Measurements from ENCODE around the gene MORN3.

The MORN3 gene

GRCh38 chr12:121713793-121714192 is 44.3 kb upstream of the MORN3 start:
- Histone ChIP-seq H3K27ac (no peak overlapping the region), H2AFZ (ENCODE audit: low read depth) (no peak overlapping the region), H3K4me1 (ENCODE audit: low read depth, poor library complexity, severe bottlenecking) (peaks cover 9% of the 10 kb centered on the region)

GRCh38 chr12:121713257-121713777 is 43.9 kb upstream of the MORN3 start:
- peak overlapping the region; percentile 88 for H2AFZ ChIP-seq (ENCODE audit: low read depth)

More at GRCh38 chr12:121713793-121714192, 44.3 kb upstream of the MORN3 start:
- no peak overlapping the region for H3K4me3 ChIP-seq (IDR thresholded peaks at IDR 0.05; ENCODE audit: insufficient read depth, low read depth, low read length)
- H3K36me3 ChIP-seq (ENCODE audit: insufficient read depth) = no peaks in the 10 kb centered on the region
- H4K20me1 ChIP-seq (ENCODE audit: insufficient read depth) = no peaks in the 10 kb centered on the region
- no peak for TF ChIP-seq CTCF (conservative IDR thresholded peaks at IDR 0.05; ENCODE audit: low read depth, low read length)
- H3K27me3 ChIP-seq (ENCODE audit: insufficient read depth, low read depth) = no peaks in the 10 kb centered on the region
- H3K4me2 ChIP-seq = peak overlapping the region; percentile 57; the same call in 1 of the 2 replicates
- no peaks in the 10 kb centered on the region for H3K79me2 ChIP-seq (ENCODE audit: insufficient read depth, low read depth)
- no peak overlapping the region for H3K9ac ChIP-seq

GRCh38 chr12:121712461-121713256 is 43.2 kb upstream of the MORN3 start, which contains the start of gene TMEM120B:
Gene TMEM120B, plus strand, starts transcription at chr12:121712752. Its CDS starts 144 bp downstream, at chr12:121712896.
- Histone ChIP-seq H3K36me3 (ENCODE audit: insufficient read depth) (no peaks in the 10 kb centered on the region), H3K79me2 (ENCODE audit: insufficient read depth, low read depth) (no peaks in the 10 kb centered on the region), H4K20me1 (ENCODE audit: insufficient read depth) (no peaks in the 10 kb centered on the region), H3K4me2 (peak within 1 kb of the TSS; percentile 78), H2AFZ (ENCODE audit: low read depth) (peak within 1 kb of the TSS; percentile 88), H3K9ac (peak within 1 kb of the TSS; percentile 58; the same call in 1 of the 2 replicates), H3K4me3 (IDR thresholded peaks at IDR 0.05; ENCODE audit: insufficient read depth, low read depth, low read length) (no peak within 1 kb of the TSS), H3K27ac (no peak within 1 kb of the TSS; the same call in 1 of the 2 replicates), H3K4me1 (ENCODE audit: low read depth, poor library complexity, severe bottlenecking) (peaks cover 3% of the 10 kb centered on the region), H3K27me3 (ENCODE audit: insufficient read depth, low read depth) (no peaks in the 10 kb centered on the region)
- TF ChIP-seq CTCF (conservative IDR thresholded peaks at IDR 0.05; ENCODE audit: low read depth, low read length) = no peak

More at GRCh38 chr12:121713257-121713777, 43.9 kb upstream of the MORN3 start:
- Histone ChIP-seq H3K4me3 (IDR thresholded peaks at IDR 0.05; ENCODE audit: insufficient read depth, low read depth, low read length) (no peak overlapping the region), H3K36me3 (ENCODE audit: insufficient read depth) (no peaks in the 10 kb centered on the region), H3K27ac (no peak overlapping the region), H4K20me1 (ENCODE audit: insufficient read depth) (no peaks in the 10 kb centered on the region), H3K4me1 (ENCODE audit: low read depth, poor library complexity, severe bottlenecking) (peaks cover 4% of the 10 kb centered on the region), H3K27me3 (ENCODE audit: insufficient read depth, low read depth) (no peaks in the 10 kb centered on the region), H3K9ac (peak overlapping the region; percentile 30; the same call in 1 of the 2 replicates), H3K4me2 (peak overlapping the region; percentile 57), H3K79me2 (ENCODE audit: insufficient read depth, low read depth) (no peaks in the 10 kb centered on the region)
- TF ChIP-seq CTCF (conservative IDR thresholded peaks at IDR 0.05; ENCODE audit: low read depth, low read length) = no peak

GRCh38 chr12:121712190-121712460 is 42.7 kb upstream of the MORN3 start:
- Histone ChIP-seq H3K9ac (peak overlapping the region; percentile 58; the same call in 1 of the 2 replicates), H4K20me1 (ENCODE audit: insufficient read depth) (no peaks in the 10 kb centered on the region), H3K36me3 (ENCODE audit: insufficient read depth) (no peaks in the 10 kb centered on the region), H3K4me3 (IDR thresholded peaks at IDR 0.05; ENCODE audit: insufficient read depth, low read depth, low read length) (no peak overlapping the region), H3K79me2 (ENCODE audit: insufficient read depth, low read depth) (no peaks in the 10 kb centered on the region), H3K4me2 (peak overlapping the region; percentile 78), H2AFZ (ENCODE audit: low read depth) (peak overlapping the region; percentile 88), H3K27me3 (ENCODE audit: insufficient read depth, low read depth) (no peaks in the 10 kb centered on the region), H3K27ac (no peak overlapping the region; the same call in 1 of the 2 replicates), H3K4me1 (ENCODE audit: low read depth, poor library complexity, severe bottlenecking) (peaks cover 3% of the 10 kb centered on the region)
- TF ChIP-seq CTCF (conservative IDR thresholded peaks at IDR 0.05; ENCODE audit: low read depth, low read length) = no peak
